HCT116 (cell line): ENCODE data around the gene ZNF143. TPM values are rescaled to one million over a fixed set of nuclear protein-coding genes. Genes with fewer than 3 reads are reported as not detected.

ENCODE experiments used
- ATAC-seq: fragments of 200-7000 bp; cut with Tn5 transposase; 2 replicates; pipeline ENCODE4 v1.9.1; 2020; ENCODE audit warnings: mild to moderate bottlenecking, moderate library complexity
- BruUV-seq: library from RNA; stranded (reverse); fragments of 400-500 nt; replicated peaks from 2 replicates; lab custom pipeline; 2021; lab: Mats Ljungman, UMichigan
- CTCF ChIA-PET: fragments of 300-600 bp; sonication (Branson Sonifier 250); formaldehyde crosslinking; loops from one replicate; lab custom pipeline; 2021; ENCODE audit warnings: antibody characterized with exemption; lab: Charles Lee
- POLR2A ChIA-PET: fragments of 300-600, 350-600 bp; sonication (Branson Sonifier 250); formaldehyde crosslinking; loops from one replicate; lab custom pipeline; 2021; ENCODE audit warnings: antibody characterized with exemption; lab: Charles Lee
- RAD21 ChIA-PET, 2 experiments: fragments of 300-600 bp; sonication (Branson Sonifier 250); formaldehyde crosslinking; loops; one replicate each; lab custom pipeline; 2023; ENCODE audit warnings: low total read pairs in 2 of 2; ENCODE audit not compliant: uncharacterized antibody in 2 of 2, unreplicated experiment in 2 of 2, low non-redundant PET in 1 of 2; lab: Charles Lee
- DNase-seq: peaks from one replicate; pipeline ENCODE4 v3.0.0-alpha.2; 2010; ENCODE audit warnings: low read depth, low spot score
- H2AFZ ChIP-seq: fragments of 200-600 bp; shearing (Covaris generic), sonication (generic); 2 replicates; pipeline ENCODE4 v1.6.1; 2017; ENCODE audit warnings: low read depth, mixed run types, mixed read lengths, antibody characterized with exemption, low read length; ENCODE audit not compliant: poor library complexity, severe bottlenecking
- H3K27ac ChIP-seq: 2 replicates; pipeline ENCODE4 v1.5.1; 2012; ENCODE audit warnings: low read depth, low read length
- H3K27me3 ChIP-seq: fragments of 200-600 bp; sonication (generic); 2 replicates; pipeline ENCODE4 v1.6.1; 2016; ENCODE audit warnings: mixed run types, low read length, mixed read lengths; ENCODE audit not compliant: insufficient read depth
- H3K36me3 ChIP-seq, 2 experiments: fragments of 200-500 bp in 1 of 2; fragments of 200-600 bp in 1 of 2; sonication (Bioruptor generic) in 1 of 2; sonication (generic) in 1 of 2; 2 replicates each; pipeline versions ENCODE4 v1.5.1 to v1.6.1; 2014 to 2016; ENCODE audit warnings: low read length in 2 of 2, inconsistent platforms in 1 of 2, mixed read lengths in 1 of 2, mixed run types in 1 of 2; ENCODE audit not compliant: insufficient read depth in 2 of 2, control insufficient read depth in 1 of 2
- H3K4me1 ChIP-seq, 2 experiments: fragments of 200-600 bp in 1 of 2; sonication (generic) in 1 of 2; 2 replicates each; pipeline versions ENCODE4 v1.5.1 to v1.6.1; 2012 to 2017; ENCODE audit warnings: low read length in 2 of 2, inconsistent platforms in 1 of 2, mild to moderate bottlenecking in 1 of 2, mixed read lengths in 1 of 2, mixed run types in 1 of 2, moderate library complexity in 1 of 2; ENCODE audit not compliant: insufficient read depth in 2 of 2, control insufficient read depth in 1 of 2
- H3K4me2 ChIP-seq: fragments of 200-600 bp; sonication (generic); 2 replicates; pipeline ENCODE4 v1.6.1; 2017; ENCODE audit warnings: mixed run types, low read length, mixed read lengths
- H3K4me3 ChIP-seq, 2 experiments: fragments of 200-600 bp in 1 of 2; sonication (generic) in 1 of 2; replicated peaks in 1 of 2; 2 replicates each; pipeline ENCODE4 v1.5.1; 2011 to 2016; ENCODE audit warnings: low read length in 2 of 2, control low read depth in 1 of 2, low read depth in 1 of 2, mild to moderate bottlenecking in 1 of 2, mixed read lengths in 1 of 2, mixed run types in 1 of 2
- H3K79me2 ChIP-seq: fragments of 200-600 bp; sonication (generic); 2 replicates; pipeline ENCODE4 v1.6.1; 2017; ENCODE audit warnings: mild to moderate bottlenecking, mixed run types, low read length, moderate library complexity, mixed read lengths; ENCODE audit not compliant: insufficient read depth
- H3K9ac ChIP-seq: fragments of 200-600 bp; sonication (generic); 2 replicates; pipeline ENCODE4 v1.6.1; 2016; ENCODE audit warnings: low read length, mixed read lengths
- H3K9me2 ChIP-seq: fragments of 200-600 bp; sonication (generic), shearing (Covaris generic); 2 replicates; pipeline ENCODE4 v1.6.1; 2017; ENCODE audit warnings: mixed run types, mild to moderate bottlenecking, moderate library complexity; ENCODE audit not compliant: insufficient read depth
- H3K9me3 ChIP-seq, 2 experiments: fragments of 200-500 bp in 1 of 2; fragments of 200-600 bp in 1 of 2; sonication (Bioruptor generic) in 1 of 2; sonication (generic) in 1 of 2; 2 replicates each; pipeline ENCODE4 v1.6.1; 2014 to 2017; ENCODE audit warnings: low read length in 2 of 2, mixed read lengths in 2 of 2, inconsistent platforms in 1 of 2, low read depth in 1 of 2, mild to moderate bottlenecking in 1 of 2, mixed run types in 1 of 2, moderate library complexity in 1 of 2; ENCODE audit not compliant: control insufficient read depth in 1 of 2, insufficient read depth in 1 of 2
- H4K20me1 ChIP-seq: fragments of 200-600 bp; sonication (generic), shearing (Covaris generic); 2 replicates; pipeline ENCODE4 v1.6.1; 2017; ENCODE audit warnings: mixed run types, mild to moderate bottlenecking, moderate library complexity; ENCODE audit not compliant: insufficient read depth
- CEBPB ChIP-seq: IDR thresholded peaks from 2 replicates; pipeline ENCODE4 v1.6.1; 2012; ENCODE audit warnings: low read depth
- EGR1 ChIP-seq: IDR thresholded peaks from 2 replicates; pipeline ENCODE4 v1.6.1; 2012; ENCODE audit warnings: low read depth
- ELF1 ChIP-seq: IDR thresholded peaks from 2 replicates; pipeline ENCODE4 v1.6.1; 2012; ENCODE audit warnings: low read depth, borderline replicate concordance
- JUND ChIP-seq: IDR thresholded peaks from 2 replicates; pipeline ENCODE4 v1.6.1; 2012
- POLR2A ChIP-seq: IDR thresholded peaks from 2 replicates; pipeline ENCODE4 v1.7.0; 2011; ENCODE audit warnings: borderline replicate concordance; ENCODE audit not compliant: insufficient read depth, insufficient read length; ENCODE audit errors: extremely low read depth
- POLR2AphosphoS5 ChIP-seq: IDR thresholded peaks from 2 replicates; pipeline ENCODE4 v1.6.1; 2011; ENCODE audit warnings: mild to moderate bottlenecking, low read depth, low read length, moderate library complexity
- RAD21 ChIP-seq: IDR thresholded peaks from 2 replicates; pipeline ENCODE4 v1.6.1; 2012; ENCODE audit warnings: low read depth, mild to moderate bottlenecking
- SP1 ChIP-seq: IDR thresholded peaks from 2 replicates; pipeline ENCODE4 v1.6.1; 2012; ENCODE audit warnings: low read depth
- SRF ChIP-seq: IDR thresholded peaks from 2 replicates; pipeline ENCODE4 v1.6.1; 2012; ENCODE audit warnings: low read depth
- TCF7L2 ChIP-seq: IDR thresholded peaks from 2 replicates; pipeline ENCODE4 v1.7.0; 2011; ENCODE audit warnings: borderline replicate concordance, inconsistent platforms; ENCODE audit not compliant: insufficient read depth, insufficient read length; ENCODE audit errors: extremely low read depth
- YY1 ChIP-seq: IDR thresholded peaks from 2 replicates; pipeline ENCODE4 v1.6.1; 2011; ENCODE audit warnings: low read length, low read depth, moderate library complexity, mild to moderate bottlenecking; ENCODE audit not compliant: insufficient replicate concordance; ENCODE audit errors: extremely low read depth
- intact Hi-C: fragments of 100-400 bp; cut with micrococcal nuclease; formaldehyde crosslinking; loops from 2 replicates; pipeline ENCODE4 v1.10.0; 2022
- total RNA-seq: library from RNA; stranded (reverse); gene quantifications from one replicate; pipeline ENCODE4 v1.2.1, GENCODE V29; 2021; ENCODE audit not compliant: unreplicated experiment
- TF ChIP-seq, protein P1 (sequence below): IDR thresholded peaks from 2 replicates; pipeline ENCODE4 v1.6.1; 2011; ENCODE audit warnings: mild to moderate bottlenecking, low read length, moderate library complexity; ENCODE audit not compliant: insufficient replicate concordance; ENCODE audit errors: extremely low read depth
- TF ChIP-seq, protein P2 (sequence below): IDR thresholded peaks from 2 replicates; pipeline ENCODE4 v1.6.1; 2012
- TF ChIP-seq, protein P3 (sequence below): IDR thresholded peaks from 2 replicates; pipeline ENCODE4 v1.6.1; 2012

The ZNF143 gene
- total RNA-seq, 1 experiment from 2014 or later: 27.5 TPM

DNA sequence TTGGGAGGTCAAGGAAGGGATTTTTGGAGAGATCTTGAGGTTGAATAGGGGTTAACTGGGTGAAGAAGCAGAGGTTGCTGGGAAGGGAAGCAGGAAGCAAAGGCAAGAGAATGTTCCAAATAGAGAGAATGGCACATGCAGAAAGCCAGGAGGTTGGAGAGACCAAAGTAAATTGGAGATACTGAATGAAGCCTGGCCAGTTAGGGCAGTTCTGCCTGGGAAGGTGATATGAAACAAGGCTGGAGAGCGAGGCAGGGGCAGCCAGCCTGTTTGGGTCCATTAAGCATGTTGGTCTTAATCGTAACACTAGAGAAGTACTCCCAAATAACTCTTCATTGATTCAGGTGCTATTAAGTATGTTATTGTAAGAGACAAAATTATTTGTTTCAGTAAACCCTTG is 48.2 kb downstream of the ZNF143 start:
- DNase-seq: no peak
- H3K4me3 ChIP-seq: no peak overlapping the region
- intact Hi-C loops: loop anchor here (5.0 kb wide), 2 partner anchors 232 to 597 kb away; partner anchors contain the start of gene AKIP1
- H3K36me3 ChIP-seq: peaks cover 7 to 19% of the 10 kb centered on the region in 2 experiments; a peak in 3 of 4 replicates
- H3K27ac ChIP-seq: no peak overlapping the region
- ATAC-seq: no peak
- ChIA-PET RAD21 (no interaction called here), POLR2A (no interaction called here), CTCF (no interaction called here)
- H3K79me2 ChIP-seq: no peaks in the 10 kb centered on the region
- BruUV-seq: no TSS peak
- H3K9ac ChIP-seq: no peak overlapping the region
- H3K9me3 ChIP-seq: no peaks in the 10 kb centered on the region
- no peak overlapping the region for H3K4me2 ChIP-seq
- no peaks in the 10 kb centered on the region for H3K27me3 ChIP-seq
- no peaks in the 10 kb centered on the region for H4K20me1 ChIP-seq
- H3K4me1 ChIP-seq: peaks cover 0 to 3% of the 10 kb centered on the region in 2 experiments; a peak in 1 of 4 replicates
- H3K9me2 ChIP-seq: no peaks in the 10 kb centered on the region
- no peak overlapping the region for H2AFZ ChIP-seq
- TF ChIP-seq, protein P1, sequence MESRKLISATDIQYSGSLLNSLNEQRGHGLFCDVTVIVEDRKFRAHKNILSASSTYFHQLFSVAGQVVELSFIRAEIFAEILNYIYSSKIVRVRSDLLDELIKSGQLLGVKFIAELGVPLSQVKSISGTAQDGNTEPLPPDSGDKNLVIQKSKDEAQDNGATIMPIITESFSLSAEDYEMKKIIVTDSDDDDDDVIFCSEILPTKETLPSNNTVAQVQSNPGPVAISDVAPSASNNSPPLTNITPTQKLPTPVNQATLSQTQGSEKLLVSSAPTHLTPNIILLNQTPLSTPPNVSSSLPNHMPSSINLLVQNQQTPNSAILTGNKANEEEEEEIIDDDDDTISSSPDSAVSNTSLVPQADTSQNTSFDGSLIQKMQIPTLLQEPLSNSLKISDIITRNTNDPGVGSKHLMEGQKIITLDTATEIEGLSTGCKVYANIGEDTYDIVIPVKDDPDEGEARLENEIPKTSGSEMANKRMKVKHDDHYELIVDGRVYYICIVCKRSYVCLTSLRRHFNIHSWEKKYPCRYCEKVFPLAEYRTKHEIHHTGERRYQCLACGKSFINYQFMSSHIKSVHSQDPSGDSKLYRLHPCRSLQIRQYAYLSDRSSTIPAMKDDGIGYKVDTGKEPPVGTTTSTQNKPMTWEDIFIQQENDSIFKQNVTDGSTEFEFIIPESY: no peak
- no peak for TF ChIP-seq EGR1
- no peak for TF ChIP-seq SP1
- TF ChIP-seq POLR2AphosphoS5: no peak
- no peak for TF ChIP-seq ELF1
- no peak for TF ChIP-seq POLR2A
- TF ChIP-seq, protein P2, sequence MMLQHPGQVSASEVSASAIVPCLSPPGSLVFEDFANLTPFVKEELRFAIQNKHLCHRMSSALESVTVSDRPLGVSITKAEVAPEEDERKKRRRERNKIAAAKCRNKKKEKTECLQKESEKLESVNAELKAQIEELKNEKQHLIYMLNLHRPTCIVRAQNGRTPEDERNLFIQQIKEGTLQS: no peak
- no peak for TF ChIP-seq TCF7L2
- TF ChIP-seq SRF: no peak
- no peak for TF ChIP-seq RAD21
- no peak for TF ChIP-seq CEBPB
- TF ChIP-seq JUND: no peak
- TF ChIP-seq YY1: no peak
- TF ChIP-seq, protein P3, sequence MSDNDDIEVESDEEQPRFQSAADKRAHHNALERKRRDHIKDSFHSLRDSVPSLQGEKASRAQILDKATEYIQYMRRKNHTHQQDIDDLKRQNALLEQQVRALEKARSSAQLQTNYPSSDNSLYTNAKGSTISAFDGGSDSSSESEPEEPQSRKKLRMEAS: no peak
- TF ChIP-seq, all 23 proteins: peak for 0
